Inferior parietal cortex (tissue), 1 donor: ENCODE results near the gene GNG4.

Experiments
- DNase-seq: peaks from one replicate; pipeline ENCODE4 v3.0.0-alpha.2; 2016; ENCODE audit errors: extremely low spot score

The GNG4 gene

DNA sequence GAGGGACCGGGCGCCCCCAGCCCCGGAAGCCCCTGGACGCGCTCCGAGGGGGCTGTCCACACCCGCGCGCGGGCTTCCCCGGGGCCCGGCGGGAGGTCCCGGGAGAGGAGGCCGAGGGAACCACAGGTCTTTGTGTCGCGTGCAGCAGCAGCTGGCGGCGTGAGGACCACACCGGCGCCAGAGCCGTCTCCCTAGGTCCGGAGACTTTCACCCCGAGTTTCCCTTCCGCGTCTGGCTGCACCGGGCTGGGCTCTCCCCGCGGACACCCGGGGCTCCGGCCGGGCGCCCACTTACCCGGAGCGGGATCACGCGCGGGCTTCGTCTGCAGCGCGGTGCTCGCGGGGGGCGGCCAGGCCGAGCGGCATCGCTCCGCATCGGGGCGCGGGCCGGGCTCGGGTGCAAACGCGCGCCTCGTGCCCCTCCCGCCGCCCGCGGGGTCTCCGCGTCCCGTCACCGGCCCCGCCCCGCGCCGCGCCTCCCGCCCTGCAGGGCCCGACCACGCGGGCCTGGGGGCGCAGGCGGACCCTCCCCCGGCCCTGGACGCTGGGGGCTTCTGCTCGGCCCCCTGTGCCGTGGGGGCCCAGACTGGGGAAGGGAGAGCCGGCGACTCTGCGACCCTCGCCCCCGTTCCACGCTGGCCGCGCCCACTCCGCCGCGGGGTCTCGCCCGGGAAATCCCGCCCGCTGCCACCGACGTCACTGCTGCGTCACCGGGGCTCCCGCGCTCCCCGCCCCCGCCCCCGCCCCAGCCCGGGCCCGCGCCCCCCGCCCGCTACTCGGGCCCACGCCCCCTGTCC is at the start of gene GNG4:
GNG4 (minus strand) TSS at position 417 of the 796 bp plus-strand sequence. CDS start 65,946 bp downstream, outside the sequence.
- DNase-seq = no peak

DNA sequence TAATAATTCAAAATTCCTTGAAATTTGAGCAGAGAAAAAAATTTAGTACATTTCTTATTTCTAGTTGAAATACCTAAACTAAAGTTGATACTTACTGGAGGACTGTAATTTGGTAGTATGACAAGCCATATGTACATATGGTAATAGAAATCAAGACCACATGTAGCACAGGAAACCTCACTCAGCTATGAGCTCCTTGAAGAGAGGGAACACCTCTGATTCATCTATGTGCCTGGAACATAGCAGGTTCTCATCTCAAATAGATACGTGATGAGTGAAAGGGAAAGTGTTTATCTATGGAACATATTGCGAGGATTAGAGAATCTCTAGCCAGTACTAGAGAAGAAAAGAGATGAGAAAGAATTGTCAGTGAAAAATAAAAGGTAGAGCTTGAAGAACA is 47.9 kb upstream of the GNG4 start:
- no peak for DNase-seq

DNA sequence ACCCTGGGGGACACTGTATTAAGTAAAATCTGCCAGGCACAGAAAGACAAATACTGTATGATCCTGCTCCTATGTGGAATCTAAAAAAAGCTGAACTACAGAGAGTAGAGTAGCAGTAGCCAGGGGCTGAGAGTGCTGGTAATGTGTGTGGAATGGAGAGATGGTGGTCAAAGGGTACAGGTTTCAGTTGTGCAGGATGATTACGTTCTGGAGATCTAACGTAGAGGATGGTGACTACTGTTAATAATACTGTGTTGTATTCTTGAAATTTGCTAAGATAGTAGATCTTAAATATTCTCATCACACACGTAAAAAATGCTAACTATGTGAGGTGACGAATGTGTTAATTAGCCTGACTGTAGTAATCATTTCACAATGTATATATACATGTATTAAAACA is 39.8 kb upstream of the GNG4 start:
- DNase-seq = no peak

DNA sequence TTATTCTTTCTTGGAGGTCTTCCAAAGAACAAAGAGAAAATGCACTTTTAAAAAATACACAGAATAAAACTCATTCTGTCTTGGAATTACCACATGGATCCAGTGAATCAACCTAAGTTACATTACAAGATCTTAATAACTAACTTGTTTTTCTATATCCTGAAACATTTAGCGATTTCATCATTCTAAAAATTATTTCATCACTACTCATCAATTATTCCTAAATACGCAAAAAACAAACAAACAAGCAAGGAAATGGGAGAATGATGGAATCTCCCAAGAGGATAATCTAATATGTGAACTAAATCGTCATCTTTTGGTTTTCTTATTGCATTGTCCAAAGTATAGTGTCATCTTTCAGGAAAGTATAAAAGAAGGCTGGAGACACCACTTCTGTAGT is 38.5 kb upstream of the GNG4 start:
- DNase-seq = no peak

DNA sequence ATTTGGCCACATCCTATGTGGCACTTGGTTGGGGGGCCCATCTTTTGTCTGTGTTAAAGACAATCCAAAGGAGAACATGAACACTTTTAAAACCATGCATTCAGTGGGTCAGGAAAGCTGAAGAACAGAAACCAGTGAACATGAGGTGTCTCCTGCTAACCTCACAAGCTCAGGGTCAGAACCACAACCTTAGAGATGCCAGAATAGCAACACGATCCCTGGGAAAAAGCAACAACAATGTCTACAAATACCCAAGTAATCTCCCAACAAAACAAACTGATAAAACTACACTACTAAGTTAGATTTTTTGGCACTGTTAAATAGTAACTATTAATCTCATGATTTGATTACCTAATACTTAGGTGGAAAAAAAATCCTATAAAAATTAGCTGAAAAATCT is 34.1 kb upstream of the GNG4 start:
- no peak for DNase-seq

DNA sequence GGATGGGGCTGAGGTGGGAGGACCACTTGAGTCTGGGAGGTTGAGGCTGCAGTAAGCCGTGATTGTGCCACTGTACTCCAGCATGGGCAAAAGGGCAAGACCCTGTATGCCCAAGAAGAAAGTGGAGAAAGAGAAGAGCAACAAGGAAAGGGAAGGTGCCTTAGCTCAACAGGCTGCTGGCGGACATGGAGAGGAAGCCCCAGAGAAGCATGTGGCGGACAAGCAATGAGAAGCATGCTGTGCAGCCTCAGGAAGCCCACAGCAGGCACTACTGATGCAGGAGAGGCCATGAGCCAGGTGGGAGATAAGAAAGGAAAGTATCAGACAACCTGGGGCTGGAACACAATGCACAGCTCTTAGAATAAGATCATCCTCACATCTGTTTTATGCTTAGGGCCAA is 32.6 kb upstream of the GNG4 start:
- no peak for DNase-seq

DNA sequence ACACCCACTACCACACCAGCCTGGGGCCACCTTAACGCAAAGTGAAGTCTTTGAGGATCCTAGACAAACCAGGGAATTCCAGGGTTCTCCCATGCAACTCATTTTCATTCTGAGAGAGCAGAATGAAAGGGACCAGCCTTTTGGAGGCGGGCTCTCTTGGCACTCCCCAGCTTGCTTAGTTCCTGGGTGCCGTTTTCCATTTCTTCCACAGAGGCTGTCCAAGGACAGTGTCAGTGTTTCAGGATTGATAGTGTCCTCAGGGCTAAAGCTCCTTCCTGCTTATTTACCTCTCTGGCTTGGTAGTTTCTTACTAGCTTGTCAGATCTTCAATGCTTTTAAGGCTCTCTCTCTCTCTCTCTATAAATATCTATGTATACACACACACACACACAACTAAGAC is 30.1 kb upstream of the GNG4 start:
- no peak for DNase-seq

DNA sequence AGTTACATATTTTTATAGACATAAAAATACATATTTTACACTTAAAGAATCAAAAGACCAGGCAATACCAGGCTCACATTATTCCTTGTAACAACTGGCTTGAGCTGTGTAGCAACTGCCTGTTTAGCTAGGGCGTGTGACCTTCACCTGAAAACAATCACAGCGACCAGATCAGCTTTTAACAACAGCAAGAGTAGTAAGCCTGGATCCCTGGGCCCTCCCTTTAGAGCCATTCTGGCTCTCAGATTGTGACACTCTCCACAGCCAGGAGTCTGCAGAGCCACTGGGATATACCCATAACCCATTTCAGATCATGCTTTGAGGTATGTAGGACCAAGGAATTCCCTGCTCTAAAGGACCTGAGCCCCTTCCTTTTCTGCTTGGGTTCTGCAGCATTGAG is 29.4 kb upstream of the GNG4 start:
- DNase-seq = no peak

DNA sequence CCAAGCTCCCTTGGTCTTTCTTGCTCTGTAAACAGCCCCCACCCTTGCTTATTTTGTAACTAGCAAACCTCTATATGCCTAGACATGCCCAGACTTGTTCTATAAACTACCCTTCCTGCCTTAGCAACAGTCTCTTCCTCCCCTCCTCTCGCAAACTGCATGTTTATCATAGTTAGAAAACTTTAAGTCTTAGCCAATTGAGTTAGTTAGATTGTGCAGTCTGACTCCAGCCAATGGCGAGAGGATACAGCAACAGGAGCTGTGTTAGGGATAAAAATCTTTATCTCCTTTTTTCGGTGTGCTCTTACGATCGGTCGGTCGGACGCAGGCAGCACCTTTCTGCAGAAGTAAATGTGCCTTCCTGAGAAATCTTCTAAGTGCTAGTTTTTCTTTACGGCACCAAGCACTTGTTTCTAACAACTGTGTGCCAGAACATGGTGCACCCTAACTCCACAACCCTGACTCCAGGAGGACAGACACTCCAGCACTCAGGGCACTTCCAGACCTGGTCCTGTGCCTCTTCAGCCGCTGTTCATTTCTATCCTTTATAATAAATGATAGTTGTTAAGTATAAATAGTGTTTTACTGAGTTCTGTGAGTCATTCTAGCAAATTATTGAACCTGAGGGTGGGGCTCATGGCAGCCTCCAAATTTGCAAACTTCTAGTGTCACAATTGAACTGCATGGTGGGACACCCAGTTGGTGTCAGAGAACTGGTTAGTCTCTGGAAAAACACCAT is 25.7 kb upstream of the GNG4 start:
- no peak for DNase-seq

DNA sequence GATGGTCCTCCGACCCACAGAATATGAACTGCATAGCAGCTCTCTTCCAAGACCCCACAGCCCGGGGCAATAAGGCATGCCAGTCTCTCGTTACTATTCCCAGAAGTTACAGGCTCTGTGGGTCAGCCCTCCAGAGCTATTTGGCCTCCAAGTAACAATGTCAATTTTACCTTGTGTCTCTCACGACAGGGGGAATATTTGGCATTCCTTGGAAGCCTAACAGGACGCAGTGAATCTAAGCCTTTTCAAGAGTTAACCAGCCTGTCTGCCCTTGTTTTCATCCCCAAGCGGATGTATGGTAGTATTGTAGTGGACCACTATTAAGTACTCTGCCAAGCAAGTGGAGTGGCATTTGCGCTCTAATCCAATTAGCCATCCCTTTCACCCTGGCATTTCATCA is 24.4 kb upstream of the GNG4 start:
- DNase-seq = no peak

DNA sequence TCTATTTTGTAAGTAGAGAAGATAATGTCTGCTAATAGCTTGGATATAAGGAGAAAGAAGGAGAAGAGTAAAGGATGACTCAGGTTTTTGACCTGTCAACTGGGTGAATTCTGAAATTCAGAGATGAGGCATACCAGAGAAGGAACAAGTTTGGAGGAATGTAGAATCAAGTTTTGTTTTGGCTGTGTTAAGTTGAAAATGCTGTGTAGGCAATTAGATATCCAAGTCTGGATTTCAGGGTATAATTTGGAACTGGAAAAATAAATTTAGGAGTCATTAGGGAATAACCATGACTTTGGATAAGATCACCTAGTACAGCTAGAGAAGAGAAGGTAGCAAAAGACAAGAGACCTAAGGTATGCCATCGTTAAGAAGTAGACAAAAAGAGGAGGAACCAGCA is 22.4 kb upstream of the GNG4 start:
- DNase-seq = no peak

DNA sequence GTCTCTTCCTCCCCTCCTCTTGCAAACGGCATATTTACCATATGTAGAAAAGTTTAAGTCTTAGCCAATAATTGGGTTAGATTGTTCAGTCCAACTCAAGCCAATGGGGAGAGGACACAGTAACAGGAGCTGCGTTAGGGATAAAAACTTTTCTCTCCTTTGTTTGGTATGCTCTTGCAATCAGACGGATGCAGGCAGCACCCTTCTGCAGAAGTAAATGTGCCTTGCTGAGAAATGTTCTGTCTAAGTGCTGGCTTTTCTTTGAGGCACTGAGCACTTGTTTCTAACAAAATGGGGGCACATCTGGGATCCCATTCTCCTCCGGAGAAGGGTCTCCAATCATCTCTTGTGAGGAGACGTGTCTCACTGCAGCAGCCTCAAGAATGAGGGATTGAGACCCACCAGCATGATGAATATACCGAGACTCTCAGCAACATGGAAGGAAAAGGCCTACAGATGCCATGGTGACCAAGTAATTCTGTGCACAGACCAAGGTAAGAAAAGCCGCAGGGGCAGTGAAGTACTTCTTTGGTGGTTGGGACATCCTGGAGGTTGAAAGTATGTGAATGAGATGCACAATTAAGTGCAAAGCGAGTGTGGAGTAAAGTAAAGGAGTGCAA is 20.7 kb upstream of the GNG4 start:
- no peak for DNase-seq

DNA sequence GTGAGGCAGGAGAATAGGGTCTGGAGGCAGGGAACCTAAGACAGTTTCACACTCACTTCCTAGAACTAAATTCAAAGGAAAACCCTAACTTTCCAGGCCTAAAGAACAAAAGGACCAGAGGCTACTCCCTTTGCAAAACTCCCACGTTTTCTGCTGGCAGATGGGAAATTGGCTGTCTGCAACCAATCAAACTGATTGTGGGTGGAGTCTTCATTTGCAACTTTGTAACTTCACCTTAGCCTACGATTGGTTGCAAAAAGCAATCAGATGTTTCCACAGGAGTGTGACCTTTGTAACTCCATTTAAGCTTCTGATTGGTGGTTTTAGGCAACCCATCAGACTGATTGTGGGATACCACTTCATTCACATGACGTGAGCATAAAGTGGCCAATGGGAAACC is 19.7 kb upstream of the GNG4 start:
- no peak for DNase-seq

DNA sequence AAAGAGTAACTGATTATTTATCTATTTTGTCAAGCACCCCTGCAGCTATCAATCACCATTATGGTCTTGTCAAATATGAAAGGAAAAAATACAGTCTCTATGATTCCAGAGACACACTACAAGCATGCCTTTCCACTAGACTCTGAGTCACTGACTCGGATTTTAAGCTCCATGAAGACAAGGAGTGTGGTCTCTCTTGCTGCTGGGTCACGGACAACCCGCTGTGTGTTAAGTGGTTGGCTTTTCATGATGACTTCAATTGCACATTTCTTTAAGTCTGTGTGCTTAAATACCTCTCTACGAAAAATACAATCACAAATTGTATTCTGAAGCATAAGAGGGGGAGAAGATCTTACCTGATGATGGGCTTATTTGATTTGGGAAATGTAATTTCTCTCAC is 14.0 kb upstream of the GNG4 start:
- no peak for DNase-seq

DNA sequence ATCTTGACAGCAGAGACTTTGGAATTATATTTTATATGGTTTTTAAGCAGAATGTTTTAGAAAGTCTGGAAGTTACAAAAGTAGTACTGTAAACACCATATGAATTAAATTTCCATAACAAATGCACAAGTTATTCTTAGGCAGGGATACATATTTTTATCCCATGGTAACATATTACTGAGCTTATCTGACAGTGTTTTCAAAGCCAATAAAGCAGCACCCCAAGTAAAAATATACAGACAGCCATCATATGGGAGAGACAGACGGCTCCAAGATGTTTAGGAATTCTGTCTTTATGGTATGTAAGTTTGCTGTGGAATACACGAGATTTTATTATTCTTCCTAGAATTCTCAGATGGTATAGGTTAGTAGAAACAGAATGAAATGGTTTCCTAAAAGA is 12.0 kb upstream of the GNG4 start:
- no peak for DNase-seq

DNA sequence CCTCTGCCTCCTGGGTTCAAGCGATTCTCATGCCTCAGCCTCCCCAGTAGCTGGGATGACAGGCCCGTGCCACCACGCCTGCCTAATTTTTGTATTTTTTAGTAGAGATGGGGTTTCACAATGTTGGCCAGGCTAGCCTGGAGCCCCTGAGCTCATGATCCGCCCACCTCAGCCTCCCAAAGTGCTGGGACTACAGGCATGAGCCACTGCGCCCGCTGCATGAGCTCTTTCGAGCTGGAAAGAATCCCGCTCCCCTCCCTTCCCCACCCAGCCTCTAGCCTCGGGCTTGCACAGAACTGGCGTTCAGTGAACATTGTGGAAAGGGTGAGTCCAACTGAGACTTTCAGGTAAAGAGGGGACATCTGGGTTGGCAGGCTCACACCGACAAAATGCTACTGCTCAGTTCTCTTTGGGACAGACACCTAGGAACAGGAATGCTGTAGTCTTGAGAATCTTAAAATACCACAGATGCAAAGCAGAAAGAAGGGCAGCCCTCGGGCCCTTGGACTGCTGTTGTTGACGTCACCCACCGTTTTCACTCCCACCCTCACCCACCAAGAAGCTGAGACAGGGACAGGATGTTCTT is 9.7 kb upstream of the GNG4 start:
- DNase-seq = no peak

DNA sequence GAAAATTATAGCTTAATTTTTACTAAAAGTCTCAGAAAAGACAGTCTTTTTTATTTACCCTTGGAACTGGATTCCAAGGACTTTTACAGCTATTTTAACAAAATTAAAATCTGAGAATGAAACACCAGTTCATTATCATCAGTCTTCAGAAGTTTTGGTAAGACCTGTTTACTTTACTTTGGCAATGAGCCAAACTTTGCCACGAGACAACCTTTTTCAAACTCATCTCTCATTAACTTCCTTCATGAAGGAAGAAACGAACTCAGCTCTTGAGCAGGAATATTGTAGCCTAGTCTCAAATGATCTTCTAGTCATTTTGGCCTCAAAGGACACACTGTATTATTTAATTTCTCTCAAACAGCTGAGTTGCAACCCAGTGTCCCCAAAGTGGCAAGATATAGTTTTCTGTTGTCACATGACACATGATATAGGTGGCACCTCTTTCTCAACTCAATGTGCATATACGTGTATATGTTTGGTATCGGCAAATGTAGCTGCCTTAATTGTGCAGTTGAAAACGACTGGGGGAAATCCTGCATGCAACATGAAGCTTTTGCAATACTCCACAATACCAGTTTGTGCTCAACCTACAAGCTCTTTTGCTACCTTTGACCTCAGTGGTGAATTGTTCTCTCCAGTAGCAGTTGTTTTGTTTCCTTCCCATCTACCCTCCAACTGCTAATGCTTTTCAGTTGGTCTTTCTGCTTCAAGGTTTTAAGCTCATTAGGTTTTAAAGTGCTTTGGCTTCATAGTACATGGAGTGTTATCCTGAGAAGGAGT is 8.4 kb upstream of the GNG4 start:
- no peak for DNase-seq

DNA sequence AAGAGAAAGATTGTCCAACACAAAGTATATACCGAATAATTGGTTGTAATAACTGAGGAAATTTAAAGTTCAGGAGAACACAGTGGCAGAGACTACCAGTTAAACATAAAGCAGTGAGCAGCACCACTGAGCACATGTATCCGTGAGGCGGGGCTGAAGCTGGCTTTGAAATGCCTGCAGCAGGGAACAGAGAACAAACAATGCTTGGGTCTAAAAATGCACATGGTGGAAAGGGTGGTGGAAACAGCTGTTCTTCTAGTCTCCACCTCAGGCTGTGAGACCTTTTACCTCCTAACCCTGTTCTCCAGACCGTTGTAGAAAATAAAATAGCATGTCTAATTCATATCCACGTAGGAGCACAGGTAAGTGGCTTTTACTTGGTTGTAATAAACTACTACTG is 7.7 kb upstream of the GNG4 start:
- DNase-seq = no peak

DNA sequence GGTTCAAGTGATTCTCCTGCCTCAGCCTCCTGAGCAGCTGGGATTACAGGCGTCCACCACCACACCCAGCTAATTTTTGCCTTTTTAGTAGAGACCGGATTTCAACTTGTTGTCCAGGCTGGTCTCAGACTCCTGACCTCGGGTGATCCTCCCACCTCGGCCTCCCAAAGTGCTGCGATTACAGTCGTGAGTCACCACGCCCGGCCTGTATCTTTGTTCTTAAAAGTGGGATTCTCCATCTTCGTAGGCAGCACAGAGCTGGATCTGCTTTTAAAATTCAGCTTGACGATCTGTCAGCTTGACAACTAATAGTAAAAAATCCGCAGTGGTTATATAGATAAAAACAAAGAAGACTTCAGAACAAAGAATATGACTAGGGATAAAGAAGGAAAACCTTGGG is 2.8 kb upstream of the GNG4 start:
- DNase-seq = no peak

DNA sequence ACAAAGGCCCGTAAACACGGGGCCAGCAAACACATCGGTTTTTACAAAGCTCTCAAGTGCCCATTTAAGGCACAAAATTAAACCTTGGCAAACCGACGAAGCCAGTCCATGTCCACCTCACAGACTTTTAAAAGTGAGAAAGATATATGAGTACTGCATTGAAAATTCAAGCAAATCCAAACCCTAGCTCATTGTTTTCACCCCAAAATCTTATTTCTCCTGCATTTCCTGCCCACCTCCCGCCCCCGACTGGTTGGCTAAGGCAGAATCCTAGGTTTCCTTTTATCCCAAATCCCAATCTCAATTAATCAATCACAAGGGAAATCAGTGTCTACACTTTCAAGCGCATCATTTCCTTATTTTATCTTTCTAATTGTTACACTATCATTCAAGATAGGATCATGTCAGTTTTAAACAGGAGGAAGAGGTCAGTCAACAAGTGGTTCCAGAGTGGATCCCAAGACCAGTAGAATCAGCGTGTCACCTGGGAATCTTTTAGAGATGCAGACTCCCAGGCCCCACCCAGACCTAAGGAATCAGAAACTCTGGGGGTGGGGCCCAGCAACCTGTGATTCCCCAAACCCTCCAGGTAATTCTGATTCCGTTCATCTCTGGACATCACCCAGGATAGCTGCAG is 1.7 kb upstream of the GNG4 start:
- DNase-seq = no peak
